Fibroblast of peridontal ligament (primary cell): ENCODE data around the gene TPRKB.
"Not testable (repeated sequence)": the region's sequence is repeated elsewhere in the genome, so short reads cannot be mapped to it uniquely, and the experiment has no call there.

Source experiments
- DNase-seq: peaks from one replicate; pipeline ENCODE4 v3.0.0-alpha.2; 2010; ENCODE audit errors: extremely low read depth

TPRKB gene

GRCh38 chr2:73700131-73700611 lies 37.0 kb downstream of the TPRKB start:
- DNase-seq = peak; percentile 12

- DNase-seq = no peak
Measured at GRCh38 chr2:73699437-73699836, 37.7 kb downstream of the TPRKB start.

DNA sequence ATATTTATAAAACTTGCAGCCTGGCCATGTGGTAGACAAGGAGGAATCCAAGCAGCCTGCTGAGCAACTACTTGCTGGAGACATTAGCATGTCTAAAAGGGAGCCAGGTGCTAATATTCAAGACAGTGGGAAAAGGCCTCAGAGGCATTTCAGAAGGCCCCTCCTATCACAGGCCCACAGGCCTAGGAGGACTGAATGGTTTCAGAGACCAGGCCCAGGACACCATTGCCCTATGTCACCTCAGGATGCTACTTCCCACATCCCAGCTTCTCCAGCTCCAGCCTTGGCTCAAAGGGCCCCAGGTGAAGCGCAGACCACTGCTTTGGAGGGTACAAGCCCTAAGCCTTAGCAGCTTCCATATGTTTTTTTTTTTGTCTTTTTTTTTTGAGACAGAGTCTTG lies 39.0 kb downstream of the TPRKB start:
- DNase-seq = no peak

GRCh38 chr2:73697606-73698005 lies 39.5 kb downstream of the TPRKB start:
- DNase-seq = peak; percentile 53

GRCh38 chr2:73696985-73697384 lies 40.2 kb downstream of the TPRKB start:
- not testable (repeated sequence) for DNase-seq

GRCh38 chr2:73696521-73696920 lies 40.6 kb downstream of the TPRKB start:
- DNase-seq = not testable (repeated sequence)

DNA sequence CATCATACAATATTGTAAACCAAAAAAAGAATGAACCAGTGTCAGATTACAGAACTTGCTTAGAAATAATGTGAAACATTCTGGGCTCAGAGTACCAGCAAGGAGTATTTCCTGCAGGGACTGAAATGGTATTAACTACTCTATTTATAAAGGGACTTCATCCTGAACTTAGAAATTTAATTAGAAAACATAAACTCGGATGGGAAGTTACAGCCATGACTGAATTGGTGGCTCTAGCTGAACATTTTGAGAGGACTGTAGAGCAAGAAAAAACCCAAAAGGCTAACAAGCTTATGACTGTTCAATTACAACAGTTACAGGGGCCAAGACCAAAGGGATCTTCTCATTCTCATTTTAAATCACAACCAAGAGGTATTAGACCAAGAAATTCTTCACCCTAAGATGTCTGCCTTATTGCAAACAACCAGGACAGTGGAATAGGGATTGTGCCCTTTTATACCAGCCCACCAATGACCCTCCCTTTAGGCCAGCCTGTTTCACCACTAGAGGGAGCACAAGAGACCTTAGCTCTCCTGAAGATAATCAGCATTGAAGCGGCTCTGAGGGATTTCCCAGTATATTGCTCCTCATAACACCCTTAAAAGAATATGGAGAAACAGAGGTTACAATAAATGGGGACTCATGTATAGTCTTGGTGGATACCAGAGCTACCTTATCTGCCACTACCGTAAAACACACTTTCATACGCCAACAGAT lies 46.6 kb downstream of the TPRKB start:
- DNase-seq = not testable (repeated sequence)

- not testable (repeated sequence) for DNase-seq
Measured at GRCh38 chr2:73688494-73688893, 48.7 kb downstream of the TPRKB start.

- peak; percentile 1 for DNase-seq
Measured at GRCh38 chr2:73685764-73686438, 51.2 kb downstream of the TPRKB start.

- DNase-seq = not testable (repeated sequence)
Measured at GRCh38 chr2:73684905-73685304, 52.2 kb downstream of the TPRKB start.

- not testable (repeated sequence) for DNase-seq
Measured at GRCh38 chr2:73684325-73684724, 52.8 kb downstream of the TPRKB start.

GRCh38 chr2:73679951-73680571 lies 57.1 kb downstream of the TPRKB start:
- peak; percentile 14 for DNase-seq
